Effector memory CD4-positive, alpha-beta T cell (primary cell): ENCODE data around the gene UQCC3.
A peak's percentile ranks its signal among the peaks of the same experiment; 100 is the strongest.
"Not testable (repeated sequence)": the region's sequence is repeated elsewhere in the genome, so short reads cannot be mapped to it uniquely, and the experiment has no call there.

Experiments used
- DNase-seq, 3 donors: peaks; one replicate each; pipeline ENCODE4 v3.0.0-alpha.2; 2020
- H3K27ac ChIP-seq: 2 replicates; pipeline ENCODE4 v1.7.0; 2013; ENCODE audit warnings: mild to moderate bottlenecking, low read length, moderate library complexity; ENCODE audit not compliant: insufficient read depth, poor library complexity, severe bottlenecking
- H3K27me3 ChIP-seq: replicated peaks from 2 replicates; pipeline ENCODE4 v1.7.0; 2013; ENCODE audit warnings: mild to moderate bottlenecking, low read length; ENCODE audit not compliant: insufficient read depth, control insufficient read depth, poor library complexity, severe bottlenecking
- H3K36me3 ChIP-seq: 2 replicates; pipeline ENCODE4 v1.7.0; 2013; ENCODE audit warnings: mild to moderate bottlenecking, low read length, moderate library complexity; ENCODE audit not compliant: control insufficient read depth, insufficient read depth
- H3K4me1 ChIP-seq: 2 replicates; pipeline ENCODE4 v1.7.0; 2013; ENCODE audit warnings: low read length, mild to moderate bottlenecking; ENCODE audit not compliant: control insufficient read depth, insufficient read depth, poor library complexity, severe bottlenecking
- H3K4me3 ChIP-seq: 2 replicates; pipeline ENCODE4 v1.7.0; 2013; ENCODE audit warnings: low read length, low read depth, mild to moderate bottlenecking; ENCODE audit not compliant: insufficient read depth, poor library complexity, severe bottlenecking
- H3K9me3 ChIP-seq: 2 replicates; pipeline ENCODE4 v1.7.0; 2013; ENCODE audit warnings: mild to moderate bottlenecking, low read length, moderate library complexity; ENCODE audit not compliant: control insufficient read depth

The UQCC3 gene

DNA sequence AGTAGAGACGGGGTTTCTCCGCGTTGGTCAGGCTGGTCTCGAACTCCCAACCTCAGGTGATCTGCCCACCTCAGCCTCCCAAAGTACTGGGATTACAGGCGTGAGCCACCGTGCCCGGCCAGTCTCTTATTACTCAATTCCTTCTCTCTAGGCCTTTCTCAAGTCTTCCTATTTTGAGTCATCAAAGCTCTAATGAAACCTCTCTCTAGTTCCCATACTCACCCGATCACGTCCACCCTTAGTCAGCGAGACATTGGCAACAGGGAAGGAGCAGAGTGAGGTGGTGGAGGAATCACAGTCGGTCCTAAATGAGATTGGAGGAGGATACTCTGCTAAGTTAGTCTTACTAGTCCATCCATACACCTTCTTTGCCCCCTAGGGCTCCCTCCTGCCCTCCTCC, 30.8 kb downstream of the UQCC3 start:
- H3K4me1 ChIP-seq: peaks cover 16% of the 10 kb centered on the region
- no peak overlapping the region for H3K4me3 ChIP-seq
- no peak for DNase-seq
- no peaks in the 10 kb centered on the region for H3K27me3 ChIP-seq
- no peaks in the 10 kb centered on the region for H3K36me3 ChIP-seq
- no peaks in the 10 kb centered on the region for H3K9me3 ChIP-seq
- no peak overlapping the region for H3K27ac ChIP-seq

DNA sequence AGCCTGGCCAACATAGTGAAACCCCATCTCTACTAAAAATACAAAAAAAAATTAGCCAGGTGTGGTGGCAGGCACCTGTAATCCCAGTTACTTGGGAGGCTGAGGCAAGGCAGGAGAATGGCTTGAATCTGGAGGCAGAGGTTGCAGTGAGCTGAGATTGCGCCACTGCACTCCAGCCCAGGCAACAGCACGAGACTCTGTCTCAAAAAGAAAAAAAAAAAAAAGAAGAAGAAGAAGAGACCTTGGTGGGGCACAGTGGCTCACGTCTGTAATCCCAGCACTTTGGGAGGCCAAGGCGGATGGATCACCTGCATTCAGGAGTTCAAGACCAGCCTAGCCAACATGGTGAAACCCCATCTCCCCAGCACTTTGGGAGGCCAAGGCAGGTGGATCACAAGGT, 32.4 kb downstream of the UQCC3 start:
- H3K27ac ChIP-seq, H3K36me3 ChIP-seq, H3K9me3 ChIP-seq, H3K4me3 ChIP-seq, H3K27me3 ChIP-seq, DNase-seq: not testable (repeated sequence)
- H3K4me1 ChIP-seq: peaks cover 23% of the 10 kb centered on the region

- H3K27me3 ChIP-seq: no peaks in the 10 kb centered on the region
- H3K36me3 ChIP-seq: no peaks in the 10 kb centered on the region
- no peak for DNase-seq
- H3K27ac ChIP-seq: peak overlapping the region; percentile 86
- peak overlapping the region; percentile 86 for H3K4me3 ChIP-seq
- peaks cover 30% of the 10 kb centered on the region for H3K4me1 ChIP-seq
- H3K9me3 ChIP-seq: no peaks in the 10 kb centered on the region
Measured at GRCh38 chr11:62705413-62705812, 33.9 kb downstream of the UQCC3 start.

GRCh38 chr11:62705880-62706849, 34.7 kb downstream of the UQCC3 start:
- Histone ChIP-seq H3K4me3 (peak overlapping the region; percentile 86), H3K36me3 (no peaks in the 10 kb centered on the region), H3K9me3 (no peaks in the 10 kb centered on the region), H3K4me1 (peaks cover 32% of the 10 kb centered on the region), H3K27me3 (no peaks in the 10 kb centered on the region), H3K27ac (peak overlapping the region; percentile 86)
- DNase-seq: peak; percentile 90 to 95 (median 93)

- Histone ChIP-seq H3K9me3 (no peaks in the 10 kb centered on the region), H3K4me3 (no peak overlapping the region), H3K36me3 (no peaks in the 10 kb centered on the region), H3K27ac (no peak overlapping the region), H3K27me3 (no peaks in the 10 kb centered on the region), H3K4me1 (peaks cover 32% of the 10 kb centered on the region)
- DNase-seq: no peak
Measured at GRCh38 chr11:62706850-62707247, 35.4 kb downstream of the UQCC3 start.

DNA sequence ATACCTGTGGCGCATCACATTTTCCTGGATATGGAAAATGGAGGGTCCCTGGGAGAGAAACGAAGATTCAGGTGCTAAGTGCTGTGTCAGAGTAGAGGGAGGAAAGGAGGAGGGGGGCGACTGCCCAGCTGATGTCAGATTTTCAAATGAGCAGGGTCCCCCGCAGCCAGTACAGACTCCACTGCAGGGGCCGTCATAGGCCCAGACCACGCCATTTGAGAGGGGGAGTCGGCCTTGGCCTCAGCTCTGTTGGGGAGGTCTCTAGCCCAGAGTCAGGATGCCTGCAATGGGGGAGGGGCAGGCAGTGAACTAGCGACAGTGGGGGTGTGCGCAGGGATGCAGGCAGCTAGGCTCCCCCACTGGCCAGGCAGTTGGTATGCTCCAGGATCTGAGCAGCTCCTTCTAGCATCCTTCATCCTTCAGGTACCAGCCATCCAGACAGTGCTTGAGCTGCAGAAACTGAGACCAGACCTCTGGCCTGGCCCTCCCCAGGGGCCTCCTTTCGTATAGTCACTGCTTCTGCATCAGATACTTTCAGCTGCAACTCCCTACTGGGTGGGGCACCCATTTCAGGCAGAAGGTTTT, 35.9 kb downstream of the UQCC3 start, which contains the start of the genes BSCL2 and GNG3:
BSCL2 (minus strand) TSS at position 148 of the 585 bp plus-strand sequence. CDS start 229 bp downstream, outside the sequence.
GNG3 (plus strand) TSS at position 400 of the 585 bp plus-strand sequence. CDS start 620 bp downstream, outside the sequence.
- peak within 1 kb of the TSS; percentile 95 for H3K27ac ChIP-seq
- no peaks in the 10 kb centered on the region for H3K36me3 ChIP-seq
- H3K4me1 ChIP-seq: peaks cover 32% of the 10 kb centered on the region
- no peaks in the 10 kb centered on the region for H3K9me3 ChIP-seq
- H3K4me3 ChIP-seq: peak within 1 kb of the TSS; percentile 86
- no peaks in the 10 kb centered on the region for H3K27me3 ChIP-seq
- DNase-seq: no peak

DNA sequence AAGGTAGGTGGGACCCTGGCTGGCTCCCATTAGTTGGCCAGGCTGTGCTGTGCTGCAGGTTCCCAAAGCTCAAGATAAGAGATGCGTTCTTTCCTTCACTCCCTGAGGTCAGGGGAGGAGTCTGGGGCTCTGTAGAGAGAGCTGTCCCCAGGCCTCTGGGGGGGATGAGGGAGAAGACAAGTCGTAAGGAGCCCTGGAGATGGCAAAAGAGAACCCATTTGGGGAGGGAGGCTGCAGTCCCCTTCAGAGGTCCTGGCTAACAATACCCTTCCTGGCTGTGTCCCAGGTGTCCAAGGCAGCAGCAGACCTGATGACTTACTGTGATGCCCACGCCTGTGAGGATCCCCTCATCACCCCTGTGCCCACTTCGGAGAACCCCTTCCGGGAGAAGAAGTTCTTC, 36.9 kb downstream of the UQCC3 start:
- H3K4me3 ChIP-seq: peak overlapping the region; percentile 70
- peaks cover 5% of the 10 kb centered on the region for H3K36me3 ChIP-seq
- peaks cover 32% of the 10 kb centered on the region for H3K4me1 ChIP-seq
- no peaks in the 10 kb centered on the region for H3K27me3 ChIP-seq
- H3K27ac ChIP-seq: peak overlapping the region; percentile 95
- no peaks in the 10 kb centered on the region for H3K9me3 ChIP-seq
- DNase-seq: no peak

GRCh38 chr11:62708793-62709192, 37.3 kb downstream of the UQCC3 start:
- Histone ChIP-seq H3K36me3 (peaks cover 9% of the 10 kb centered on the region), H3K9me3 (no peaks in the 10 kb centered on the region), H3K4me1 (peaks cover 32% of the 10 kb centered on the region), H3K4me3 (peak overlapping the region; percentile 70), H3K27ac (peak overlapping the region; percentile 95), H3K27me3 (no peaks in the 10 kb centered on the region)
- peak; percentile 7 to 32 (median 27) for DNase-seq

DNA sequence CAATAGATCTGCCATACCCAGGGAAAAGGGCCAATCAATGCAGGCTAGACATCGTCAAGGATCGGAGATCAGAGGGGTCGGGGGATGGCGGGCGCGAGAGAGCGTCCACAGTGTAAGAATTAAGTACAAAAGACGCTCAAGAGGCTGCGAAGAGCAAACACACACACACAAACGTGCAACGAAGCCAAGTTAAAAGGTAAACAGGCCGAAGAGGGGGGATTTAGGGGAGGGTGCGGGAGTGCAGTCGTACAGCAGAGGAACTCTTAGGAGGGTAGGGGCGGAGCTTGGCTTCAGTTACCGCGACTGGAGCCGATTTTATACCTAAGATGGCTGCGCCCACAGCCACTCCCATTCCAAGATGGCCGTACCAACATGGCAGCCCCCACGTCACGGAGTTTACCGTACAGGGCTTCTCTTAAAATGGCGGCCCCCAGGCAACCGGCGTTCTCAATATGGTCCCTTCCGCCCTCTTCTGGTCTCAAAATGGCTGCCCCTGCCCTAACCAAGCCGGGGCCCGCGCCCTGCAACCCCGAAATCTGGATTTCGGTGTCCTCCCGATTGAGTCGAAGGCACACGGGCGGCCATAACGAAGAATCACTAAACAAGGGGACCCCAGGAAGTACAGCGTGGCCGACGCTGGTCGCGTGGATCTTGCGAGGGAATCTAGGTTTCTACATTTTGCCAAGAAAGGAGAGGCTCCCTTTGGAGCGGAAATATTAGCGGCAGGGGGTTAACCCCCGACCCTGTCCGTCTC, 38.0 kb downstream of the UQCC3 start:
- H3K9me3 ChIP-seq: no peaks in the 10 kb centered on the region
- peaks cover 32% of the 10 kb centered on the region for H3K4me1 ChIP-seq
- peaks cover 14% of the 10 kb centered on the region for H3K36me3 ChIP-seq
- DNase-seq: peak; percentile 93 to 97 (median 96)
- H3K4me3 ChIP-seq: peak overlapping the region; percentile 70
- H3K27ac ChIP-seq: peak overlapping the region; percentile 95
- no peaks in the 10 kb centered on the region for H3K27me3 ChIP-seq
